HG02938 (cell line): Measurements from ENCODE around the gene MBTD1.
"Not testable (repeated sequence)": the region's sequence is repeated elsewhere in the genome, so short reads cannot be mapped to it uniquely, and the experiment has no call there.

Source experiments
- ATAC-seq: cut with Tn5 transposase; IDR thresholded peaks from one replicate; pipeline ENCODE4 v1.9.1; 2021; ENCODE audit warnings: mild to moderate bottlenecking, moderate library complexity; ENCODE audit not compliant: unreplicated experiment

Gene MBTD1

DNA sequence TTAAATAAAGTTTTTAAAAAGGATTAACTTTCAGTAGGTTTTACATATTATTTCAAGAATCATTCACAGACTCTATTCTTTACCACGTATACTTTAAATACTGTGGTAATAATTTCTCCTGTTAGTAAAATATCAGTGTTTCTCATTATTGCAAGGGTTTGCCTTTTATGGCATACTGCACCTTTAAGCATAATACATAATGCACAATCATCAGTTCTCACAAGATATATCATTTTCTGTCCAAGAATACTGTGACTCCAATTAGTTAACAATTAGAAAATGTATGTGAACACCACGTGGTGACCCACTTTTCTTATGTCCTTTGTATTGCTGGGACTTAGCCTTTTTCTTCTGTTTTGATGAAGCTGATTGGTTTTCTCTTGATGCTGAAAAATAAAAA lies 68.0 kb downstream of the MBTD1 start:
- no peak for ATAC-seq

- ATAC-seq: no peak
Observed at GRCh38 chr17:51189628-51190027, 70.2 kb downstream of the MBTD1 start.

DNA sequence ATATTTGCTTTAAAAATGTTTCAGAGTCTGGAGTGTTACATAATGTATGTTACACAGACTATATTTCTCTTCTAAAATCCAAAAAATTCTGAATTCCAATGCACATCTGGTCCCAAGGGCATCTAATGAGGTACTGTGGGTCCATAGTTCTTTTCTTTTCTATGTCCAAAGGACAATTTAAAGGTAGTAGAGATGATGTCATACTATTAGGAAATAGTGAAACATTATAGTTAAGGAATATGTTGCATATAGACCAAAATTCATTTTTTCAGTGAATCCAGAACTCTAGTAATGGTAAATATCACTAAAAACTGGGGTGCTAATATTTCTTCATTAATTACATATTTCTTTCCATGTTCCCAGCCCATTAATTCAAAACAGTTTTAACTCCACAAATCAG lies 70.7 kb downstream of the MBTD1 start:
- no peak for ATAC-seq

DNA sequence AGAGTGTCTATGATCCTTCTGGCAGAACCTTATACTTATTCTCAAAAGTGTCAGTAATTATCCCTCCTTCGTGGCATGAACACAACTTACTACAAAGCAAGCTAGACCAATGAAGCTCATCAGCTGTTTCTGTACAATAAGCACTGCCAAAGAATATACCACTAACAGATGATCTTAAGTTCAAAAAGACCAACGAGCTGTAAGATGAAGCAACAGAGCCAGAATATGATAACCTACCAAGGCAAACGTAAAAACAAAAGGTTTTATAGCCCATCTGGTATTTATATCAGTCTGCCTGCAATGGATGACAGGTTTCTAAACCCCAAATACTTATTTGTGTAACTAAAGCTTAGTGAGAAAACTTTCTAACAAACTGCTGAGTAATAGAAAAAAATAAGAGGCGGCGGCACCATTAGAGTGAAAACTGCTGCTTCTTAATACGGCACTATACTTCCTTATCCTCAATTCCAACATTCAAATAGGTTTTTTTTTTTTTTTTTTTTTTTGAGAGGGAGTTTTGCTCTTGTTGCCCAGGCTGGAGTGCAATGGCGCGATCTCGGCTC lies 71.5 kb downstream of the MBTD1 start:
- ATAC-seq: no peak

DNA sequence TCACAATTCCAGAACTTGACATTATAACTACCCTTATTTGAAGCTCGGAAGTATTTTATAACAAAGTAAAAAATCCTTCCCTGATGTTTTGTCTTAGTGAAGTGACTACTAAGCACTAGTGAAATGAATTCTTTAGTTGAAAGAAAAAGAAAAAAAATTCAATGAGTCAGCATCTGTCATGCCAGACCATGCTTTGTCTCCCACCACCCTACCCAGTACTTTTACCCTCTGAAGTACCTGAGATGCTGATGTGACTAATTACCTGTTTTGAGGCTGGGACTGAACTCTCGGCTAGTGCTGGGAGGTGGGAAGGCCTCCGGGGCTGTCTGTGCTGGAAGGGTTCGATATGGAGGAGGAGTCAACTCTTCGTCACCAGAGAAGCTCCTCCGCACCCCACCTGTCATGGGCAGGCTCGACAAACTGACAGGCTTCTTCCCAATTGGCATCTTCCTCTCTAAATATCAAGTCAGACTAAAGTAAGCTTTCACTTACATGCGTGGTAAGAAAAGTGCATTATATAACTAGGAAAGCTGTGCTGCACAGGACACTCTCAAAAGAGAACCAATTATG lies 74.0 kb downstream of the MBTD1 start:
- no peak for ATAC-seq

GRCh38 chr17:51184124-51184523 lies 75.7 kb downstream of the MBTD1 start:
- no peak for ATAC-seq

GRCh38 chr17:51180486-51180885 lies 79.4 kb downstream of the MBTD1 start:
- no peak for ATAC-seq

GRCh38 chr17:51172030-51172429 lies 87.8 kb downstream of the MBTD1 start:
- not testable (repeated sequence) for ATAC-seq

DNA sequence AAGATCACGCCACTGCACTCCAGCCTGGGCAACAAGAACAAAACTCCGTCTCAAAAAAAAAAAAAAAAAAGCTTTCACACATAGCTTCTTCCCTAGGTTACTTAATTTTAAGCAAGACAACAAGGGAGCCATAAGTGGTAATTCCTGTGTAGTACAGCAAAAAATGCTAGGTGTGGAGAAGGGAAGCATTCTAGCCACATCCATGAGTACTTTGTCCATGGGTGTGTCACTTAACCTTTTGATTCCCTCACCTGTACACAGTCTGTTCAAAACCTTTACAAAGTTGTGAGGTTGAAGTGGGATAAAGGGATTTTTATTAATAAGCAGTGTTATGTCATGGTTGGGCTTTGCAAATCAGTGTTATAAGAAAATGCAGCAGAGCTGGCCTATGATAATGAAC lies 89.1 kb downstream of the MBTD1 start:
- no peak for ATAC-seq

GRCh38 chr17:51169340-51169739 lies 90.5 kb downstream of the MBTD1 start:
- ATAC-seq: no peak

DNA sequence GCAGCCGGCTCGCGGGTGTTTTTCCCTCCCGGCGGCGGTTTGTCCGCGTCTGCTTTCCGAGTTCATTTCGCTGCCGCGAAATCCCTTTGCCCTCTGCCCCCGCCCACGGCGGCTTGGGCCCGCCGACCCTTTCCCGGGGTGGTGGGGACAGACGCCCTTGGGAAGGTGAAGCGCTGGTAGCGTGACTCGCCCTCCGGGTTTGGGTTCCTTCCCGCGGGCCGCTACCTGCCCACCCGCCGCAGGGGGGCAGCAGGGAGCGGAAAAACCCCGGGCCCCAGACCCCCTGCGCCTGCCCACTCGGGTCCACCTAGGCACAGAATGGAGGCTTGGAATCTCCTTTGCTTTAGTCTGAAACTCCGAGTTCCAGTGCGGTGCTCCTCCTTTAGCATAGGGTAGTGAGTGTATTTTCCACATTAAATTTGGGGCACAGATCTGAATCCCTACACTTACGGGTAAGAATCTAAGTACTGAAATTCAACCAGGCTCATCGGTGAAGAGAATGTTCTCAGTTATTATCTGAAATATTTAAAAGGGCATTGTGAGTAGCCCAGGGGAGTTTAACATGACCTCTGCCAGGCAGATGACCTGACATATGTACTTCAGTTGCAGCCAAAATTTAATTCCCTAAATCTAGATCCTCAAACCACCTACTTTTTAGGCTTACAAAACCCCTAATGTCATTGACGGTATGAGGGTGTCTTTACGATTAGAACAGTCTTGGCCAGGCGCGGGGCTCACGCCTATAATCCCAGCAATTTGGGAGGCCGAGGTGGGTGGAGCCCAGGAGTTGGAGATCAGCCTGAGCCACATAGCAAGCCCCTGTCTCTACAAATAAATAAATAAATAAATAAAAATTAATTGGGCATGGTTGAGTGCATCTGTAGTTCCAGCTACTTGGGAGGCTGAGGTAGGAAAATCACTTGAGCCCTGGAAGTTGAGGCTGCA lies 92.6 kb downstream of the MBTD1 start:
- peak; percentile 46 for ATAC-seq

GRCh38 chr17:51166198-51166986 lies 93.5 kb downstream of the MBTD1 start, which contains the start of gene NME2:
Gene NME2 (plus strand): TSS chr17:51166411. CDS start chr17:51166831, 420 bp downstream.
- peak; percentile 69 for ATAC-seq

DNA sequence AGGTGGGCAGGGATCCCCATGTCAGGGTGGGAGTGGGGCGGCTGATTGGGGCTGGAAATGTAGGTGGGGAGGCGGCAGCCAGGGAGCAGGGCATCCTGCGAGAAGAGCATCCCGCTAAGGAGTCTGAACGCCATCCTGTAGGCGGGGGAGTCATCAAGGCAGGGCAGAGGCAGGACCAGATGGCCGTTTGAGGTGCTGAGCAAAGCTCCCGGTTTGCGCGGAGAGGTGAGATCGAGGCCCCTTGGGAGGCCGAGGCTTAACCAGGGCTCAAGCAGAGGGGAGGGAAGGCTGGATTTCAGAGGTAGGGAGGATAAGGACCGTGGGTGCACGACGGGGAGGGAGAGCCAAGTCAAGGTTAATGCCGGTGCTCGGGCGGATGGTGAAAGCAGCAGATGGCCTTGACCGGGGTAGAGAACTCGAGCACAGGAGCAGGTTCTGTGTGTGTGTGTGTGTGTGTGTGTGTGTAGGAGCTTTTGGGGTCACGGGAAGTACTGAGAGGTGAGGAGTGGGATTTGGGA lies 94.1 kb downstream of the MBTD1 start:
- ATAC-seq: no peak

GRCh38 chr17:51164911-51165679 lies 94.8 kb downstream of the MBTD1 start:
- ATAC-seq: no peak

GRCh38 chr17:51161541-51161940 lies 98.3 kb downstream of the MBTD1 start:
- no peak for ATAC-seq

DNA sequence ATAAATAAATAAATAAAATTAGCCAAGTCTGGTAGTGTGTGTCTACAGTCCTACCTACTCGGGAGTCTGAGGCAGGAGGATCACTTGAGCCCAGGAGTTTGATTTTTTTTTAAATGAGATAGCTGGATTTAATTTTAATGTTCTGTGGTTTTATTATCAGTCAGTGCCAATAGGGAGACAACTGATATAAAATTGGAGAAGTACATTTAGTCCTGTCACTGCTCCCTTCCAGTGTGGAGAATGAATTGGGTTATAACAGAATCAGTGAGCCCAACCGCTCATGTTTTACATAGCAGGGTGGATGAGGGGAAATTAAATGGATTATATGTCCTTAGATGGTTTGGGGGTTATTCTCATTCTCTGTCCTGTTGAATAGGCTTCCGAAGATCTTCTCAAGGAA lies 100.2 kb downstream of the MBTD1 start:
- ATAC-seq: no peak

DNA sequence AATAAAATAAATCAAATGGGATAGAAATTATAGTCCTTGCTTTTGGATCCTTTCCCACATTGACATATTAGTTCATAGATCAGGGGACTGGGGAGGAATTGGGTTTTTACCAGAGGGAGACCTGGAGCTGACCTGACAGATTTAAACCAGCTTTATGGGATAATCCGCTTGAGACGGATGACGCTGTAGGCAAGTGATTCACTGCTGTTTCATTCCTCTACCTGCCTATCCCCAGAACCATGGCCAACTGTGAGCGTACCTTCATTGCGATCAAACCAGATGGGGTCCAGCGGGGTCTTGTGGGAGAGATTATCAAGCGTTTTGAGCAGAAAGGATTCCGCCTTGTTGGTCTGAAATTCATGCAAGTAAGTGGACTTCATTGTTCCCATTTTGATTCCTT lies 104.4 kb downstream of the MBTD1 start:
- ATAC-seq: no peak

- no peak for ATAC-seq
Observed at GRCh38 chr17:51154176-51154575, 105.7 kb downstream of the MBTD1 start.

DNA sequence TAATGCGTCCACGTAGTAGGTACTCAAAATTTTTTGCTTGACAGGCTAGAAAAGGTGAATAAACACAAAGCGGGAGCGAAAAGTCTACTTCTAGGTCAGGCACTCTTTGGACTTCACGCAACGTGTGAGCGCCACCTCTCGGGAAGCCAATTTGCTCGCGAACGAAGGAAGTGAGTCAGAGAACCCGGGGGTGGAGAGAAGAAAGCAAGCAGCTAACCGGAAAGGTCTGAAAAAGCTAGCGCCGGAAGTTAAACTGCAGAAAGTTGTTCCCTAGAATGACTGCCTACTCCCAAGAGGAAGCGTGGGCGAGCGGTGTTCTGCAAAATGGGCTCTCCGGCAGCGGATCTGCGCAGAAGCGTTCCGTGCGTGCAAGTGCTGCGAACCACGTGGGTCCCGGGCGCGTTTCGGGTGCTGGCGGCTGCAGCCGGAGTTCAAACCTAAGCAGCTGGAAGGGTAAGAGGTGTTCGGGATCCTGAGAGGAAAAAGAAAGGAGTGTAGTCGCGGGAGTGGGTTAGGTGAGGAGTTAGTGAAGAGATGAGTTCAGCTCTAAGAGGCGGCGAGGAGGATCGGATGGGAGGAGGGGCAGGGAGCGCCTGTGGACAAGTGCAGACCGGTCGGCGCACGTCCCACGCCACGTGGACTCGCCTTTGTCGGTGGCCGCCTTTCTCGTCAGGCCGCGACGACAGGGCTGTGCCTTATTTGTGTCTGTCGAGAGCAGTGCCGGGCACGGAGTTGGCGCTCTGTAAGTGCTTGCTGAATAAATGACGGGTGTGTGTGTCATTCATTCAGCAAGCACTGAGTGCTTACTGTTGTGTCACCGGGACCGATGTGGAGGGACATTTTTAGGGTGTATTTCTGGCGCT lies 106.4 kb downstream of the MBTD1 start, which contains the start of gene NME1:
NME1 (plus strand) TSS at position 350 of the 863 bp plus-strand sequence. CDS start 2,096 bp downstream, outside the sequence.
- peak; percentile 94 for ATAC-seq
